ENCODE results near the gene IARS2.

IARS2 gene

GRCh38 chr1:220151454-220151853, 57.5 kb downstream of the IARS2 start:
- no peak overlapping the region for H3K27ac ChIP-seq (replicated peaks)
- TF ChIP-seq POLR2AphosphoS5 (IDR thresholded peaks at IDR 0.05; ENCODE audit: low read depth) = no peak
- no peak for TF ChIP-seq REST (IDR thresholded peaks at IDR 0.05; ENCODE audit: insufficient replicate concordance, low read depth)
- TF ChIP-seq SPI1 (IDR thresholded peaks at IDR 0.05; ENCODE audit: borderline replicate concordance, low read depth) = no peak
- TF ChIP-seq GABPA (IDR thresholded peaks at IDR 0.05; ENCODE audit: low read depth) = no peak
- TF ChIP-seq CTCF (IDR thresholded peaks at IDR 0.05; ENCODE audit: insufficient read depth, low read length) = no peak
- no peaks in the 10 kb centered on the region for H3K27me3 ChIP-seq (ENCODE audit: insufficient read depth, poor library complexity, severe bottlenecking)
- DNase-seq (ENCODE audit: low read depth in 1 of 2, low spot score in 1 of 2) = no peak
- H3K4me3 ChIP-seq (replicated peaks; ENCODE audit: insufficient read depth, low read length) = no peak overlapping the region

DNA sequence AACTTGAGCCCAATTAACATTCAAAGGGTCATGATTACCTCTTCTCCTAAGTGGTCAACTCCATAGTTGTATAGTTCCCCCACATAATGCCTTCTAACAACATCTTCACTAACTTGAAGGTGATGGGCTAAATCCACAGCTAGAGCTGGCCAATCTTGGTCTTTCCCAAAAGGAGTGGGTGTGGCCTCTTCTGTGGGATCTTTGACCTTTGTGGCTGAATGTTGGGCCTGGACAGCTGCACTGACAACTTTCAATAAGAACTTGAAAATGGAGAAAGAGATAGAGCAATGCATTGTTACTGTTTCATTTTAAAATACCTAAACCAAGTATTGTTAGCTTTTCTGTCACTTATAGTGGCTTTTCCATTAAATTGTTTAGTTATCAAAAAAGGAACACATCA, 59.2 kb downstream of the IARS2 start:
- no peak for TF ChIP-seq REST (IDR thresholded peaks at IDR 0.05; ENCODE audit: insufficient replicate concordance, low read depth)
- no peak for TF ChIP-seq CTCF (IDR thresholded peaks at IDR 0.05; ENCODE audit: insufficient read depth, low read length)
- TF ChIP-seq POLR2AphosphoS5 (IDR thresholded peaks at IDR 0.05; ENCODE audit: low read depth) = no peak
- TF ChIP-seq SPI1 (IDR thresholded peaks at IDR 0.05; ENCODE audit: borderline replicate concordance, low read depth) = no peak
- TF ChIP-seq GABPA (IDR thresholded peaks at IDR 0.05; ENCODE audit: low read depth) = no peak
- no peaks in the 10 kb centered on the region for H3K27me3 ChIP-seq (ENCODE audit: insufficient read depth, poor library complexity, severe bottlenecking)
- no peak overlapping the region for H3K27ac ChIP-seq (replicated peaks)
- no peak overlapping the region for H3K4me3 ChIP-seq (replicated peaks; ENCODE audit: insufficient read depth, low read length)
- no peak for DNase-seq (ENCODE audit: low read depth in 1 of 2, low spot score in 1 of 2)

DNA sequence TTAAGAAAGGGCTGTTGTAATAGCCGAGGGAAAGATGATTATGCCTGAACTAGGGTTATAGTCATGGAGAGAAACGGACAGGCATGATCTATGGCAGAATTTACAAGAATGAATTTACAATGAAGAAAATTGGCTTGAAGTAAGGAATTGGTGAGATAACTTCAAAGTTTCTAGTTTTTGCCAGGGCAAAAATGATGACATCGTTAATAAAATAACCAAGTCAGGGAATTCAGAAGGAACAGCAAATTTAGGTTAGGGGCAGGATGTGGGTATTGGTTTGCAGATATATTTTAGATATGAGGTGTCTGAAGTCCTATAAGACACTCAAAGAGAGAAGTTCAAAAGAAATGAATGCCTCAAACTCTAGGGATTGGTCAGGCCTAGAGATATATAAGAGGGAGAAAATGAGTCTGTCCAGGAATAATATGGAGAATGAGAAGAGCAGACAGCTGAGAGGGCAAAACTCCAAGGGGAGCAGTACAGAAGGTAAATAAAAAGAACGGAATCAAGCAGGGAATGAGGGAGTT, 62.8 kb downstream of the IARS2 start:
- TF ChIP-seq CTCF (IDR thresholded peaks at IDR 0.05; ENCODE audit: insufficient read depth, low read length) (no peak), REST (IDR thresholded peaks at IDR 0.05; ENCODE audit: insufficient replicate concordance, low read depth) (no peak), SPI1 (IDR thresholded peaks at IDR 0.05; ENCODE audit: borderline replicate concordance, low read depth) (no peak), GABPA (IDR thresholded peaks at IDR 0.05; ENCODE audit: low read depth) (no peak), POLR2AphosphoS5 (IDR thresholded peaks at IDR 0.05; ENCODE audit: low read depth) (no peak)
- Histone ChIP-seq H3K27me3 (ENCODE audit: insufficient read depth, poor library complexity, severe bottlenecking) (no peaks in the 10 kb centered on the region), H3K4me3 (replicated peaks; ENCODE audit: insufficient read depth, low read length) (no peak overlapping the region), H3K27ac (replicated peaks) (no peak overlapping the region)
- DNase-seq (ENCODE audit: low read depth in 1 of 2, low spot score in 1 of 2) = no peak

Measured in HL-60 (cell line).